CD4-positive, alpha-beta T cell (primary cell): ENCODE data around the gene AHNAK. TPM values are rescaled to one million over a fixed set of nuclear protein-coding genes. Genes with fewer than 3 reads are reported as not detected.

ENCODE experiments used
- ATAC-seq: fragments of 200-7000 bp; cut with Tn5 transposase; one replicate; pipeline ENCODE4 v1.10.0; 2022; ENCODE audit warnings: mild to moderate bottlenecking; ENCODE audit not compliant: poor library complexity
- CTCF ChIA-PET: fragments of 350-600 bp; sonication (Branson Sonifier 250); formaldehyde crosslinking; loops from one replicate; lab custom pipeline; 2021; ENCODE audit warnings: antibody characterized with exemption, inconsistent platforms; lab: Charles Lee
- POLR2A ChIA-PET: fragments of 350-600 bp; sonication (Branson Sonifier 250); formaldehyde crosslinking; loops from one replicate; lab custom pipeline; 2021; ENCODE audit warnings: antibody characterized with exemption, inconsistent platforms; lab: Charles Lee
- DNase-seq, 14 experiments: peaks; one replicate each; pipeline ENCODE4 v3.0.0-alpha.2; 2013 to 2020; ENCODE audit warnings: mixed read lengths in 2 of 14
- H3K27ac ChIP-seq, 2 donors: one replicate each; pipeline versions ENCODE4 v1.5.1 to v1.7.0; 2013; ENCODE audit warnings: low read length in 2 of 2, low read depth in 1 of 2, mild to moderate bottlenecking in 1 of 2
- H3K27me3 ChIP-seq, 2 experiments: 1 replicate in 1 of 2; 2 replicates in 1 of 2; pipeline versions ENCODE4 v1.6.1 to v1.7.0; 2013; ENCODE audit warnings: low read length in 2 of 2, control low read depth in 1 of 2, mild to moderate bottlenecking in 1 of 2, moderate library complexity in 1 of 2; ENCODE audit not compliant: insufficient read depth in 2 of 2, control insufficient read depth in 1 of 2
- H3K36me3 ChIP-seq: one replicate; pipeline ENCODE4 v1.6.1; 2013; ENCODE audit warnings: low read length, control low read depth; ENCODE audit not compliant: insufficient read depth
- H3K4me1 ChIP-seq: one replicate; pipeline ENCODE4 v1.6.1; 2013; ENCODE audit warnings: low read length, control low read depth; ENCODE audit not compliant: insufficient read depth
- H3K4me3 ChIP-seq: one replicate; pipeline ENCODE4 v1.5.1; 2013; ENCODE audit warnings: mild to moderate bottlenecking, low read length, moderate library complexity
- H3K9me3 ChIP-seq, 2 experiments: 1 replicate in 1 of 2; 2 replicates in 1 of 2; pipeline versions ENCODE4 v1.6.1 to v1.7.0; 2013; ENCODE audit warnings: low read length in 2 of 2, mild to moderate bottlenecking in 2 of 2, control low read depth in 1 of 2, moderate library complexity in 1 of 2; ENCODE audit not compliant: control insufficient read depth in 1 of 2, insufficient read depth in 1 of 2
- H3K27ac Mint-ChIP-seq: one replicate; pipeline ENCODE4 v1.8.0; 2020; ENCODE audit warnings: mixed read lengths
- H3K27me3 Mint-ChIP-seq: one replicate; pipeline ENCODE4 v1.8.0; 2021; ENCODE audit warnings: mixed read lengths
- H3K36me3 Mint-ChIP-seq: one replicate; pipeline ENCODE4 v1.8.0; 2021; ENCODE audit warnings: low read depth, mixed read lengths
- H3K4me1 Mint-ChIP-seq: one replicate; pipeline ENCODE4 v1.8.0; 2021; ENCODE audit warnings: low read depth, mixed read lengths
- H3K4me3 Mint-ChIP-seq: one replicate; pipeline ENCODE4 v1.8.0; 2020; ENCODE audit warnings: mild to moderate bottlenecking, mixed read lengths
- H3K9me3 Mint-ChIP-seq: one replicate; pipeline ENCODE4 v1.8.0; 2020; ENCODE audit warnings: mixed read lengths
- CTCF ChIP-seq: fragments of 200-600 bp; IDR thresholded peaks from one replicate; pipeline ENCODE4 v1.8.0; 2022; ENCODE audit warnings: antibody characterized with exemption, mild to moderate bottlenecking
- intact Hi-C, 2 experiments: fragments of 100-400 bp; cut with DNase I in 1 of 2; cut with micrococcal nuclease in 1 of 2; formaldehyde crosslinking; loops; one replicate each; pipeline versions ENCODE4 v1.15.1 to v1.9.0; 2023 to 2025; cut with DNase I, micrococcal nuclease
- total RNA-seq, 174 experiments: library from RNA in 2 of 174; stranded (reverse) in 2 of 174; gene quantifications; one replicate each; pipeline ENCODE4 v1.2.3 and lab custom pipeline; 2021 to 2026

Gene AHNAK
- total RNA-seq, 2 experiments from 2014 or later, result 320 to 332 TPM

- ChIA-PET CTCF (interaction anchor here (1.3 kb wide), 1 partner anchor 33 kb away, joined by 4 read pairs; no protein-coding TSS in a partner anchor), POLR2A (interaction anchor here (0.6 kb wide), 1 partner anchor 302 kb away, joined by 3 read pairs; no protein-coding TSS in a partner anchor)
- ATAC-seq, result no peak
- no peak overlapping the region for H3K27ac ChIP-seq
- Mint-ChIP-seq H3K9me3 (no peaks in the 10 kb centered on the region), H3K4me3 (no peak overlapping the region), H3K27me3 (no peaks in the 10 kb centered on the region), H3K4me1 (peaks cover 12% of the 10 kb centered on the region), H3K36me3 (no peaks in the 10 kb centered on the region), H3K27ac (no peak overlapping the region)
- no peaks in the 10 kb centered on the region for H3K27me3 ChIP-seq
- DNase-seq, result no peak
- no peaks in the 10 kb centered on the region for H3K36me3 ChIP-seq
- intact Hi-C loops, result loop anchor here in 1 of 2 experiments (1.0 to 10.0 kb wide), 2 partner anchors 12 to 493 kb away; partner anchors contain the start of gene SLC3A2
- TF ChIP-seq CTCF, result no peak
- H3K9me3 ChIP-seq, result no peaks in the 10 kb centered on the region
- no peak overlapping the region for H3K4me3 ChIP-seq
- peaks cover 2% of the 10 kb centered on the region for H3K4me1 ChIP-seq
Observed at GRCh38 chr11:62391642-62392425, 154.8 kb downstream of the AHNAK start.

GRCh38 chr11:62390722-62391121 is 155.9 kb downstream of the AHNAK start:
- intact Hi-C loops, result loop anchor here in 1 of 2 experiments (10.0 kb wide), 1 partner anchor 494 kb away; the partner anchor contains the start of gene SLC3A2
- no peak for TF ChIP-seq CTCF
- POLR2A ChIA-PET, result no interaction called here

GRCh38 chr11:62390237-62390636 is 156.4 kb downstream of the AHNAK start:
- H3K27ac Mint-ChIP-seq, result no peak overlapping the region

More at GRCh38 chr11:62390722-62391121, 155.9 kb downstream of the AHNAK start:
- H3K9me3 ChIP-seq, result no peaks in the 10 kb centered on the region
- ATAC-seq, result no peak
- no peak for DNase-seq
- H3K4me3 ChIP-seq, result no peak overlapping the region
- H3K27ac ChIP-seq, result no peak overlapping the region
- no peaks in the 10 kb centered on the region for H3K27me3 Mint-ChIP-seq
- H3K4me1 Mint-ChIP-seq, result peaks cover 20% of the 10 kb centered on the region
- H3K27ac Mint-ChIP-seq, result no peak overlapping the region
- peaks cover 11% of the 10 kb centered on the region for H3K4me1 ChIP-seq
- no peaks in the 10 kb centered on the region for H3K36me3 Mint-ChIP-seq
- no peaks in the 10 kb centered on the region for H3K27me3 ChIP-seq
- CTCF ChIA-PET, result interaction anchor here (1.3 kb wide), 1 partner anchor 34 kb away, joined by 4 read pairs; no protein-coding TSS in a partner anchor
- H3K9me3 Mint-ChIP-seq, result no peaks in the 10 kb centered on the region
- no peaks in the 10 kb centered on the region for H3K36me3 ChIP-seq
- no peak overlapping the region for H3K4me3 Mint-ChIP-seq

More at GRCh38 chr11:62390237-62390636, 156.4 kb downstream of the AHNAK start:
- no peaks in the 10 kb centered on the region for H3K9me3 ChIP-seq
- H3K4me3 ChIP-seq, result no peak overlapping the region
- H3K27me3 ChIP-seq, result no peaks in the 10 kb centered on the region
- no peak overlapping the region for H3K27ac ChIP-seq
- CTCF ChIA-PET, result interaction anchor here (1.3 kb wide), 1 partner anchor 34 kb away, joined by 4 read pairs; no protein-coding TSS in a partner anchor
- H3K36me3 Mint-ChIP-seq, result no peaks in the 10 kb centered on the region
- no peaks in the 10 kb centered on the region for H3K9me3 Mint-ChIP-seq
- peaks cover 15% of the 10 kb centered on the region for H3K4me1 ChIP-seq
- POLR2A ChIA-PET, result no interaction called here
- no peak for TF ChIP-seq CTCF
- no peaks in the 10 kb centered on the region for H3K27me3 Mint-ChIP-seq
- peaks cover 20% of the 10 kb centered on the region for H3K4me1 Mint-ChIP-seq
- intact Hi-C loops, result loop anchor here in 1 of 2 experiments (10.0 kb wide), 1 partner anchor 495 kb away; the partner anchor contains the start of gene SLC3A2
- H3K4me3 Mint-ChIP-seq, result no peak overlapping the region
- H3K36me3 ChIP-seq, result no peaks in the 10 kb centered on the region
- ATAC-seq, result no peak
- DNase-seq, result no peak
